Fibroblast of pulmonary artery (primary cell): ENCODE measurements around the gene MITD1.
"Not testable (repeated sequence)": the region's sequence is repeated elsewhere in the genome, so short reads cannot be mapped to it uniquely, and the experiment has no call there.

Source experiments
- DNase-seq: peaks from one replicate; pipeline ENCODE4 v3.0.0-alpha.2; 2010; ENCODE audit warnings: low read depth
- H3K4me3 ChIP-seq: replicated peaks from 2 replicates; pipeline ENCODE4 v1.5.1; 2011; ENCODE audit warnings: low read depth, mild to moderate bottlenecking, control low read depth, low read length, moderate library complexity
- CTCF ChIP-seq: IDR thresholded peaks from 2 replicates; pipeline ENCODE4 v1.5.1; 2011; ENCODE audit warnings: mild to moderate bottlenecking, control low read depth, low read length, inconsistent platforms; ENCODE audit errors: missing control alignments

MITD1 gene

GRCh38 chr2:99198103-99198841 is 17.4 kb upstream of the MITD1 start:
- DNase-seq = no peak
- H3K4me3 ChIP-seq = no peak overlapping the region
- TF ChIP-seq CTCF = no peak

GRCh38 chr2:99192364-99192763 is 11.5 kb upstream of the MITD1 start:
- H3K4me3 ChIP-seq, DNase-seq: not testable (repeated sequence)

DNA sequence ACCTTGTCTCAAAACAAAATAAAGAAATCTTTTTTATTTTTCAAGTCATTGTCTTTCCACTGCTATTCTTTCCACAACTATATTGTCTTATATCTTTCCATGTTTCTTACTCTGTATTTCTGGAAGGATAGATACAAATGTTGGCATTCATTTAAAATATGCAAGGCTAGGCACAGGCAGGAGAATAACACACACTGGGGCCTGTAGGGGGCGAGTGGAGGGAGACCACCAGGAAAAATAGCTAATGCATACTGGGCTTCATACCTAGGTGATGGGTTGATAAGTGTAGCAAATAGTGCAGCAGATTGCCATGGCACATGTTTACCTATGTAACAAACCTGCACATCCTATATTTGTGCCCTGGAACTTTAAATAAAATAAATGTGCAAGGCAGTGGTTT is 9.7 kb upstream of the MITD1 start:
- peak; percentile 8 for TF ChIP-seq CTCF
- no peak for DNase-seq
- no peak overlapping the region for H3K4me3 ChIP-seq

- no peak for DNase-seq
- H3K4me3 ChIP-seq = no peak overlapping the region
These were observed 7.5 kb upstream of the MITD1 start for GRCh38 chr2:99188357-99188756.

GRCh38 chr2:99187011-99187410 is 6.2 kb upstream of the MITD1 start:
- H3K4me3 ChIP-seq = no peak overlapping the region
- DNase-seq = no peak
- TF ChIP-seq CTCF = no peak

More at GRCh38 chr2:99188357-99188756, 7.5 kb upstream of the MITD1 start:
- TF ChIP-seq CTCF = no peak

DNA sequence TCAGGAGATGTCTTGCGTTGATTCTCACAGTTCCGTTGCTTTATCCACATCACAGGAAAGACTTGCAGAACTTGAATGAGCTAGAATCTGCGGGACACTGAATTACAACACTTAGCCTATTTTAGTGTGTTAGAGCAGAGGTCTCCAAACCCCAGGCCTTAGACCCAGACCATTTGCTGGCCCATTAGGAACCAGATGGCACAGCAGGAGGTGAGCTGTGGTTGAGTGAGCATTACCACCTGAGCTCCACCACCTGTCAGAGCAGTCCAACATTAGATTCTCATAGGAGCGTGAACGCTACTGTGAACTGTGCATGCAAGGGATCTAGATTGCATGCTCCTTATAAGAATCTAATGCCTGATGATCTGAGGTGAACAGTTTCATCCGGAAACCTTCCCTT is 4.0 kb upstream of the MITD1 start:
- no peak for TF ChIP-seq CTCF
- no peak for DNase-seq
- H3K4me3 ChIP-seq = no peak overlapping the region

- TF ChIP-seq CTCF = no peak
- no peak overlapping the region for H3K4me3 ChIP-seq
These were observed 2.2 kb upstream of the MITD1 start for GRCh38 chr2:99183025-99183424.

More at GRCh38 chr2:99183025-99183424, 2.2 kb upstream of the MITD1 start:
- DNase-seq = no peak
